GM12872 (cell line): ENCODE measurements around the gene MLIP.

Source experiments
- CTCF ChIP-seq: IDR thresholded peaks from 3 replicates; pipeline ENCODE4 v1.5.1; 2011; ENCODE audit warnings: low read depth, mild to moderate bottlenecking, low read length, moderate library complexity; ENCODE audit not compliant: insufficient read depth

MLIP gene

GRCh38 chr6:54204921-54205591, 93.8 kb downstream of the MLIP start:
- TF ChIP-seq CTCF: no peak

- no peak for TF ChIP-seq CTCF
These were observed 95.3 kb downstream of the MLIP start for GRCh38 chr6:54206510-54206909.

- TF ChIP-seq CTCF: no peak
These were observed 103.0 kb downstream of the MLIP start for GRCh38 chr6:54214286-54214685.

GRCh38 chr6:54216336-54216735, 105.1 kb downstream of the MLIP start:
- no peak for TF ChIP-seq CTCF

- TF ChIP-seq CTCF: no peak
These were observed 105.8 kb downstream of the MLIP start for GRCh38 chr6:54217018-54217417.

- TF ChIP-seq CTCF: no peak
These were observed 111.0 kb downstream of the MLIP start for GRCh38 chr6:54222217-54222616.

- no peak for TF ChIP-seq CTCF
These were observed 121.5 kb downstream of the MLIP start for GRCh38 chr6:54232703-54233102.
